ENCODE measurements around the gene TPSB2. TPM values are rescaled to one million over a fixed set of nuclear protein-coding genes. Genes with fewer than 3 reads are reported as not detected.
"Not testable (repeated sequence)": the region's sequence is repeated elsewhere in the genome, so short reads cannot be mapped to it uniquely, and the experiment has no call there.

The TPSB2 gene
- total and polyA plus RNA-seq, 7 donors, result 1.9 to 14.2 (median 3.3) TPM

DNA sequence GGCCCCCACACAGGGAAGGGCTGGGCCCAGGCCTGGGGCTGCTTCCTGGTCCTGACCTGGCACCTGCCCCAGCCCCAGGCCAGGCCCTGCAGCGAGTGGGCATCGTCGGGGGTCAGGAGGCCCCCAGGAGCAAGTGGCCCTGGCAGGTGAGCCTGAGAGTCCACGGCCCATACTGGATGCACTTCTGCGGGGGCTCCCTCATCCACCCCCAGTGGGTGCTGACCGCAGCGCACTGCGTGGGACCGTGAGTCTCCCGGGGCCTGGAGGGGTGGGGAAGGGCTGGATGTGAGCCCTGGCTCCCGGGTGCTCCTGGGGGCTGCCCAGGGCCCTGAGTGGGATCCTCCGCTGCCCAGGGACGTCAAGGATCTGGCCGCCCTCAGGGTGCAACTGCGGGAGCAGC lies 11.1 kb upstream of the TPSB2 start:
- intact Hi-C loops (cut with DNase I); ATAC-seq; H3K27ac ChIP-seq; H3K36me3 ChIP-seq (ENCODE audit: insufficient read depth in 1 of 2, low read depth in 1 of 2); H3K4me1 ChIP-seq; H3K9me3 ChIP-seq; H3K4me3 ChIP-seq: not testable (repeated sequence)
- 75 to 82% (median 79%) methylated on average over 7 to 11 of the region's 15 CpGs for WGBS, 3 donors
- H3K27me3 ChIP-seq (ENCODE audit: insufficient read depth in 3 of 3, low read length in 2 of 3), result peaks cover 0 to 20% (median 6%) of the 10 kb centered on the region in 3 donors
- peak in 1 of 2 donors; percentile 8 for DNase-seq

DNA sequence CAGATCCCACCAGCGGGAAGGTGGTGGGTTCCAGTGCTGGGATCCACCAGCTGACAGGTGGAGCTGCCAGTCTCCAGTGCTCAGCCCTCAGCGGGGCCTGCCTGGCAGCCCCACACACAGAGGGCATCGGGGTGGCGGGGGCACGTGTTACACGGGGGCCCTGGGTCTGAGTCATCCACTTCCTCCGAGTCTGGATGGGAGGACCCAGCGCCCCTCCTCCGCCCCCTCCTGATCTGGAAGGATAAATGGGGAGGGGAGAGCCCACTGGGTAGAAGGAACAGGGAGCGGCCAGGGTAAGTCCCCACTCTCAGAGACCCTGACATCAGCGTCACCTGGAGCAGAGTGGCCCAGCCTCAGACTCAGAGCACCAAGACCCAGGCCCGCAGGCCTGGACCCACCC lies 10.5 kb upstream of the TPSB2 start, which contains the start of gene TPSAB1:
Gene TPSAB1 (plus strand): TSS at position 270 of the 400 bp plus-strand sequence. CDS start 234 bp downstream, outside the sequence.
- intact Hi-C loops (cut with DNase I); H3K9me3 ChIP-seq; H3K4me3 ChIP-seq; H3K27ac ChIP-seq; H3K4me1 ChIP-seq; H3K36me3 ChIP-seq (ENCODE audit: insufficient read depth in 1 of 2, low read depth in 1 of 2); ATAC-seq: not testable (repeated sequence)
- 51 to 60% (median 58%) methylated on average over 2 to 5 of the region's 12 CpGs for WGBS, 3 donors
- H3K27me3 ChIP-seq (ENCODE audit: insufficient read depth in 3 of 3, low read length in 2 of 3), result peaks cover 0 to 15% (median 6%) of the 10 kb centered on the region in 3 donors
- peak in 1 of 2 donors; percentile 49 for DNase-seq

DNA sequence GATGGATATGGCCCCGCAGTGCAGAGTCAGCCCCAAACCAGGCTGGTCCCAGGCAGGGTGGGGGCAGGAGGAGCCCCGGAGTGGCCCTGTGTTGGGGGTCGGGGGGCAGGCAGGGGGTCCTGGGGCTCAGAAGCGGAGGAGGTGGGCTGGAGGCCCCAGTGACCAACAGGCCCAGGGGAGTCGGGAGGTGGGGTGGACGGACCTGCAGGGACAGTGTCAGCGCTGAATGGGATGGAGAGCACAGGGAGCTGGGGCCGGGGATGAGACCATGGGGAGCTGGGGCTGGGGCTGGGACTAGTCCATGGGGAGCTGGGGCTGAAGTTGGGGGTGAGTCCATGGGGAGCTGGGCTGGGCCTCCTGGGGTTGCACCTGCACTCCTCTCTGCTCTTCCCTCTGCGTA lies 9.6 kb upstream of the TPSB2 start:
- ATAC-seq; H3K9me3 ChIP-seq; H3K4me1 ChIP-seq; H3K27ac ChIP-seq; H3K27me3 ChIP-seq (ENCODE audit: insufficient read depth in 3 of 3, low read length in 2 of 3); H3K36me3 ChIP-seq (ENCODE audit: insufficient read depth in 1 of 2, low read depth in 1 of 2); H3K4me3 ChIP-seq; intact Hi-C loops (cut with DNase I): not testable (repeated sequence)
- WGBS, 3 donors, result 74 to 91% (median 76%) methylated on average over 5 to 9 of the region's 9 CpGs
- DNase-seq, result peak; percentile 4 to 26

DNA sequence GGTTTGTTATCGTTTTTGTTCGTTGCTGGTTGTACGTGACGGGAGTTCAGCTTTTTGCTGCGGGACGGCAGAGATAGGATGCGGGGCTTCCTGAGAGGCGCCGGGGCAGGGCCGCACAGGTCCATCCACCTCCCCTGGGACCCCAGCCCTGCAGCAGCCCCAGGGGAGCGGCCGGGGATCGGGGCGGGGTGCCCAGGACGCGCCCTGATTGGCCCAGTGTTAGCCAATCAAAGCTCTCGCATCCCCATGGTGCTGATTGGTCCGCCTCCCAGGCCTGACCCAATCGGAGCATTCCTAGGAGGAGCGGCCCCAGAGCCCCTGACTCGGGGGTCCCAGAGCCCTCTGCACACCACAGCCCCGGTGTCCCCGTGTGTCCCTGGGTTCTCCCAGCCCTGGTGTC lies 8.9 kb upstream of the TPSB2 start:
- H3K36me3 ChIP-seq (ENCODE audit: insufficient read depth in 1 of 2, low read depth in 1 of 2); H3K27me3 ChIP-seq (ENCODE audit: insufficient read depth in 3 of 3, low read length in 2 of 3); H3K9me3 ChIP-seq; H3K4me1 ChIP-seq; H3K4me3 ChIP-seq; H3K27ac ChIP-seq; intact Hi-C loops (cut with DNase I): not testable (repeated sequence)
- peak in 1 of 4 donors; percentile 39 for ATAC-seq
- 53 to 65% (median 58%) methylated on average over 11 to 19 of the region's 23 CpGs for WGBS, 3 donors
- peak in 1 of 2 donors; percentile 11 for DNase-seq

DNA sequence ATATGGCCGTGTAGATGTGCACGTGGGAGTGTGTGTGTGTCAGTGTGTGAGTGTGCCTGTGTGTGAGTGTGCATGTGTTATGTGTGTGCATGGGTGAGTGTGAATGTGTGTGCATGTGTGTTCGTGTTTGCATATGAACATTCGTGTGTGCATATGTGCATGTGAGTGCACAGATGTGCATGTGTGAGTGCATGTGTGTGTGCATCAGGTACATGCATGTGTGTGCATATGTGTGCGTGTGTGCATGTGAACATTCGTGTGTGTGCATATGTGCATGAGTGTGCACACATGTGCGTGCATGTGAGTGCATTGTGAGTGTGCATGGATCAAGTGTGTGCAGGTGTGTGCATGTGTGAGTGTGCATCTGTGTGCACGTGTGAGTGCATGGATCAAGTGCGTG lies 8.0 kb upstream of the TPSB2 start:
- peak in 1 of 2 donors; percentile 11 for DNase-seq

DNA sequence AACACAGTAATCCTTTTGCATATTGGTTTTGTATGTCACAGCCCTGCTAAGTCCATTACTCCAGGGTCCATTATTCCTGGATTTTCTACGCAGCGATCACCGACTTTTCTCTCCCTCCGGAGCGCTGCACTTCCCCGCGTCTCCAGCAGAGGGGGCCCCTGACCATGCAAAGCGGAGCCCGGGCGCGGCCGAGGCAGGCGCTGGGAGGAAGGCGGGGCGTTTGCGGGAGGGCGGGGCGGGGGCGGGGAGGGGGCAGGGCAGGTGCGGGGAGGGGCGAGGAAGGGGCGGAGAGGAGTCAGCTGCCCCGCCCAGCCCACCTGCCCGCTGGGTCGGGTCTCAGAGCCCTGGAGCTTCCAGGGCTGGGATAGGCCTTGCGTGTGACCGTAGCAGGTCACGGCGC lies 6.7 kb upstream of the TPSB2 start:
- H3K9me3 ChIP-seq; H3K27me3 ChIP-seq (ENCODE audit: insufficient read depth in 3 of 3, low read length in 2 of 3); H3K36me3 ChIP-seq (ENCODE audit: insufficient read depth in 1 of 2, low read depth in 1 of 2); H3K4me1 ChIP-seq; H3K27ac ChIP-seq; H3K4me3 ChIP-seq; intact Hi-C loops (cut with DNase I); DNase-seq: not testable (repeated sequence)
- peak; percentile 74 to 85 (median 80) for ATAC-seq
- no CpG with 5 or more reads among the region's 29 CpGs for WGBS, 3 donors

More for the DNA sequence above, 8.0 kb upstream of the TPSB2 start:
- WGBS, 3 donors, result 77 to 86% (median 80%) methylated on average over 9 of the region's 9 CpGs
- Histone ChIP-seq H3K9me3 (no peaks in the 10 kb centered on the region), H3K4me3 (no peak overlapping the region), H3K36me3 (ENCODE audit: insufficient read depth in 1 of 2, low read depth in 1 of 2) (no peaks in the 10 kb centered on the region), H3K27ac (no peak overlapping the region), H3K27me3 (ENCODE audit: insufficient read depth in 3 of 3, low read length in 2 of 3) (no peaks in the 10 kb centered on the region), H3K4me1 (no peaks in the 10 kb centered on the region)
- TF ChIP-seq, protein P1, sequence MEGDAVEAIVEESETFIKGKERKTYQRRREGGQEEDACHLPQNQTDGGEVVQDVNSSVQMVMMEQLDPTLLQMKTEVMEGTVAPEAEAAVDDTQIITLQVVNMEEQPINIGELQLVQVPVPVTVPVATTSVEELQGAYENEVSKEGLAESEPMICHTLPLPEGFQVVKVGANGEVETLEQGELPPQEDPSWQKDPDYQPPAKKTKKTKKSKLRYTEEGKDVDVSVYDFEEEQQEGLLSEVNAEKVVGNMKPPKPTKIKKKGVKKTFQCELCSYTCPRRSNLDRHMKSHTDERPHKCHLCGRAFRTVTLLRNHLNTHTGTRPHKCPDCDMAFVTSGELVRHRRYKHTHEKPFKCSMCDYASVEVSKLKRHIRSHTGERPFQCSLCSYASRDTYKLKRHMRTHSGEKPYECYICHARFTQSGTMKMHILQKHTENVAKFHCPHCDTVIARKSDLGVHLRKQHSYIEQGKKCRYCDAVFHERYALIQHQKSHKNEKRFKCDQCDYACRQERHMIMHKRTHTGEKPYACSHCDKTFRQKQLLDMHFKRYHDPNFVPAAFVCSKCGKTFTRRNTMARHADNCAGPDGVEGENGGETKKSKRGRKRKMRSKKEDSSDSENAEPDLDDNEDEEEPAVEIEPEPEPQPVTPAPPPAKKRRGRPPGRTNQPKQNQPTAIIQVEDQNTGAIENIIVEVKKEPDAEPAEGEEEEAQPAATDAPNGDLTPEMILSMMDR (IDR thresholded peaks at IDR 0.05), result no peak
- intact Hi-C loops (cut with DNase I), result no loop called here
- ATAC-seq, result no peak

DNA sequence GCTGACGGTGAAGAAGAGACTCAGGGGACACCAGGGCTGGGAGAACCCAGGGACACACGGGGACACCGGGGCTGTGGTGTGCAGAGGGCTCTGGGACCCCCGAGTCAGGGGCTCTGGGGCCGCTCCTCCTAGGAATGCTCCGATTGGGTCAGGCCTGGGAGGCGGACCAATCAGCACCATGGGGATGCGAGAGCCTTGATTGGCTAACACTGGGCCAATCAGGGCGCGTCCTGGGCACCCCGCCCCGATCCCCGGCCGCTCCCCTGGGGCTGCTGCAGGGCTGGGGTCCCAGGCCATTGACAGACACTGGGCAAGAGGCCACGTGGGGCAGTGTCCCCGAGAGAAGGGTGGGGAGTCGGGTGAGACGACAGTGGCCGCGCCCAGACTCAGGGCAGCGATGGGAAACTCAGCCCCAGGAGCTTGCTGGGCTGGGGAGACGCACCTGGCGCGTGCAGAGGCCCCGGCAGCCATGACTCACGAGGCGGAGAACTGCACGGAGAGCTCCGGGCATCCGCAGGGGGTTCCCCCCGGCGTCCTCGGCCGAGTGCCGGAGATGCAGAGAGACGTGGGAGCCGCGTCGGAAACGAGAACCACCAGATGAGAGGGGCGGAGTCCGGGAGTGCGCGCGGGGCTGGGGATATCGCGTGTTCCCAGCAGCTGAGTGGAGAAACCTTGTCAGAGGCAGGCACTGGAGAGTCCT lies 2.2 kb upstream of the TPSB2 start:
- DNase-seq; H3K27ac ChIP-seq; intact Hi-C loops (cut with DNase I); H3K9me3 ChIP-seq; H3K27me3 ChIP-seq (ENCODE audit: insufficient read depth in 3 of 3, low read length in 2 of 3); H3K4me3 ChIP-seq; H3K36me3 ChIP-seq (ENCODE audit: insufficient read depth in 1 of 2, low read depth in 1 of 2); H3K4me1 ChIP-seq: not testable (repeated sequence)
- WGBS, 3 donors, result no CpG with 5 or more reads among the region's 47 CpGs
- peak in 3 of 4 donors; percentile 32 to 45 (median 37) for ATAC-seq

DNA sequence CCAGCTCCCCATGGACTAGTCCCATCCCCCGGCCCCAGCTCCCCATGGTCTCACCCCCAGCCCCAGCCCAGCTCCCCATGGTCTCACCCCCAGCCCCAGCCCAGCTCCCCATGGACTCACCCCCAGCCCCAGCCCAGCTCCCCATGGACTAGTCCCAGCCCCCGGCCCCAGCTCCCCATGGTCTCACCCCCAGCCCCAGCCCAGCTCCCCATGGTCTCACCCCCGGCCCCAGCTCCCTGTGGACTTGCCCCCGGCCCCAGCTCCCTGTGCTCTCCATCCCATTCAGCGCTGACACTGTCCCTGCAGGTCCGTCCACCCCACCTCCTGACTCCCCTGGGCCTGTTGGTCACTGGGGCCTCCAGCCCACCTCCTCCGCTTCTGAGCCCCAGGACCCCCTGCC lies 1.3 kb upstream of the TPSB2 start:
- WGBS, 3 donors, result 73 to 85% (median 78%) methylated on average over 6 to 7 of the region's 7 CpGs
- ATAC-seq, result not testable (repeated sequence)

DNA sequence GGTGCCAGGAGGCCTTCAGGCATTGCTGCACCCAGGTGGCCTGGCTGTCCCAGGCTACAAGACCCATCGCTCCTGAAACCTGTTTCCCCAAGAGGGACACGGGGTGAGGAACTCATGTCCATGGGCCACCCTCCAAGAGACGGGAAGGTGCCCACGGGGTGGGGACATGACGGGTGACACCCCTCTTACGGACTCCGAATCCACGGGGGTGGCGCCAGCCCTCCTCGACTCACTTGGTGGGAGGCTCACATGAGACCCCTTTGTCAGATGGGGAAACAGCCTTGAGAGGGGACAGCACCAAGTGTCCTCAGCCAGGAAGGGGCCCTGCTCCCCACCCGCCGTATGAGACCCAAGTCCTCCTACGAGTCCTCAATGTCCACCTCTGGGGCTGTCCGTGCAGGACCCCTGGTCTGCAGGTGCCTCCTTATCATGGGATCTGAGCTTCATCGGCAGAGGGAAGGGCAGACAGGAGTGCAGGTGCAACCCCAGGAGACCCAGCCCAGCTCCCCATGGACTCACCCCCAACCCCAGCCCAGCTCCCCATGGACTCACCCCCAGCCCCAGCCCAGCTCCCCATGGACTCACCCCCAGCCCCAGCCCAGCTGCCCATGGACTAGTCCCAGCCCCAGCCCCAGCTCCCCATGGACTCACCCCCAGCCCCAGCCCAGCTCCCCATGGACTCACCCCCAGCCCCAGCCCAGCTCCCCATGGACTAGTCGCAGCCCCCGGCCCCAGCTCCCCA lies 658 bp upstream of the TPSB2 start:
- H3K27me3 ChIP-seq (ENCODE audit: insufficient read depth in 3 of 3, low read length in 2 of 3); intact Hi-C loops (cut with DNase I); H3K4me3 ChIP-seq; H3K36me3 ChIP-seq (ENCODE audit: insufficient read depth in 1 of 2, low read depth in 1 of 2); H3K9me3 ChIP-seq; H3K27ac ChIP-seq; H3K4me1 ChIP-seq; ATAC-seq: not testable (repeated sequence)
- WGBS, 3 donors, result 73 to 81% (median 75%) methylated on average over 14 to 17 of the region's 17 CpGs
- DNase-seq, result peak in 1 of 2 donors; percentile 11

More for the DNA sequence above, 1.3 kb upstream of the TPSB2 start:
- intact Hi-C loops (cut with DNase I); H3K4me1 ChIP-seq; H3K27ac ChIP-seq; H3K4me3 ChIP-seq; H3K27me3 ChIP-seq (ENCODE audit: insufficient read depth in 3 of 3, low read length in 2 of 3); H3K9me3 ChIP-seq; H3K36me3 ChIP-seq (ENCODE audit: insufficient read depth in 1 of 2, low read depth in 1 of 2): not testable (repeated sequence)
- DNase-seq, result peak; percentile 5 to 34

DNA sequence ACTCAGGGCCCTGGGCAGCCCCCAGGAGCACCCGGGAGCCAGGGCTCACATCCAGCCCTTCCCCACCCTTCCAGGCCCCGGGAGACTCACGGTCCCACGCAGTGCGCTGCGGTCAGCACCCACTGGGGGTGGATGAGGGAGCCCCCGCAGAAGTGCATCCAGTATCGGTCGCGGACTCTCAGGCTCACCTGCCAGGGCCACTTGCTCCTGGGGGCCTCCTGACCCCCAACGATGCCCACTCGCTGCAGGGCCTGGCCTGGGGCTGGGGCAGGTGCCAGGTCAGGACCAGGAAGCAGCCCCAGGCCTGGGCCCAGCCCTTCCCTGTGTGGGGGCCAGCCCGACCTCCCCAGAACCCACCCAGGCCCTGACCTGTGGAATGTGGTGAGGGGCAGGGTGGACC lies 508 bp downstream of the TPSB2 start:
- DNase-seq; intact Hi-C loops (cut with DNase I); H3K9me3 ChIP-seq; ATAC-seq; H3K4me1 ChIP-seq; H3K27me3 ChIP-seq (ENCODE audit: insufficient read depth in 3 of 3, low read length in 2 of 3); H3K27ac ChIP-seq; H3K36me3 ChIP-seq (ENCODE audit: insufficient read depth in 1 of 2, low read depth in 1 of 2); H3K4me3 ChIP-seq: not testable (repeated sequence)
- WGBS, 3 donors, result 78 to 91% (median 85%) methylated on average over 6 to 12 of the region's 13 CpGs

Measured in psoas muscle (tissue), 8 donors.